Endothelial cell of umbilical vein (primary cell): ENCODE data around the gene ZNF555. TPM values are rescaled to one million over a fixed set of nuclear protein-coding genes. Genes with fewer than 3 reads are reported as not detected.

Experiments used
- BruUV-seq: library from RNA; stranded (reverse); fragments of 400-500 nt; replicated peaks from 2 replicates; lab custom pipeline; 2021; lab: Mats Ljungman, UMichigan
- CTCF ChIA-PET: fragments of 300-600, 350-600 bp; sonication (Branson Sonifier 250); formaldehyde crosslinking; loops from one replicate; lab custom pipeline; 2021; ENCODE audit warnings: antibody characterized with exemption, inconsistent platforms; lab: Charles Lee
- POLR2A ChIA-PET: fragments of 300-600, 350-600 bp; sonication (Branson Sonifier 250); formaldehyde crosslinking; loops from one replicate; lab custom pipeline; 2021; ENCODE audit warnings: antibody characterized with exemption, inconsistent platforms; lab: Charles Lee
- DNase-seq: peaks from one replicate; pipeline ENCODE4 v3.0.0-alpha.2; 2011; ENCODE audit warnings: low read depth, low spot score
- FAIRE-seq: peaks from 2 replicates; lab custom pipeline; 2011; peaks lifted over from hg19 to GRCh38; lab: Jason Lieb, UNC
- H2AFZ ChIP-seq: 2 replicates; pipeline ENCODE4 v1.6.0; 2012; ENCODE audit warnings: low read depth, low read length, control low read depth, inconsistent platforms
- H3K27ac ChIP-seq: 2 replicates; pipeline ENCODE4 v1.5.1; 2011; ENCODE audit warnings: low read depth, mild to moderate bottlenecking, control low read depth, low read length, moderate library complexity; ENCODE audit not compliant: insufficient read depth
- H3K27me3 ChIP-seq, 2 experiments: 2 replicates each; pipeline versions ENCODE4 v1.6.0 to v1.6.1; 2011; ENCODE audit warnings: low read length in 2 of 2, mixed read lengths in 1 of 2; ENCODE audit not compliant: control insufficient read depth in 2 of 2, insufficient read depth in 2 of 2
- H3K36me3 ChIP-seq, 2 experiments: 2 replicates in 1 of 2; 3 replicates in 1 of 2; pipeline ENCODE4 v1.5.1; 2011; ENCODE audit warnings: low read length in 2 of 2, mild to moderate bottlenecking in 1 of 2, moderate library complexity in 1 of 2; ENCODE audit not compliant: control insufficient read depth in 2 of 2, insufficient read depth in 2 of 2; ENCODE audit errors: extremely low read depth in 1 of 2
- H3K4me1 ChIP-seq: 3 replicates; pipeline ENCODE4 v1.5.1; 2011; ENCODE audit warnings: mild to moderate bottlenecking, low read length; ENCODE audit not compliant: control insufficient read depth, insufficient read depth; ENCODE audit errors: extremely low read depth
- H3K4me2 ChIP-seq: 2 replicates; pipeline ENCODE4 v1.6.1; 2011; ENCODE audit warnings: low read length, control low read depth, mixed read lengths; ENCODE audit not compliant: insufficient read depth
- H3K4me3 ChIP-seq, 3 experiments: fragments of 200-600 bp in 1 of 3; sonication (generic), shearing (Covaris generic) in 1 of 3; replicated peaks in 1 of 3; 2 replicates each; pipeline ENCODE4 v1.5.1; 2011 to 2016; ENCODE audit warnings: control low read depth in 3 of 3, low read length in 3 of 3, mild to moderate bottlenecking in 2 of 3, inconsistent platforms in 1 of 3, low read depth in 1 of 3, moderate library complexity in 1 of 3; ENCODE audit not compliant: insufficient read depth in 1 of 3
- H3K79me2 ChIP-seq: 2 replicates; pipeline ENCODE4 v1.6.0; 2012; ENCODE audit warnings: low read length, inconsistent platforms; ENCODE audit not compliant: control insufficient read depth, insufficient read depth
- H3K9ac ChIP-seq: replicated peaks from 2 replicates; pipeline ENCODE3; 2011; ENCODE audit warnings: low read length, control low read depth; ENCODE audit not compliant: insufficient read depth; ENCODE audit errors: extremely low read depth
- H3K9me1 ChIP-seq: replicated peaks from 3 replicates; pipeline ENCODE4 v1.6.0; 2011; ENCODE audit warnings: mild to moderate bottlenecking, low read length; ENCODE audit not compliant: control insufficient read depth, insufficient read depth; ENCODE audit errors: extremely low read depth
- H3K9me3 ChIP-seq: replicated peaks from 2 replicates; pipeline ENCODE4 v1.5.1; 2012; ENCODE audit warnings: low read length, inconsistent platforms; ENCODE audit not compliant: control insufficient read depth, insufficient read depth
- H4K20me1 ChIP-seq: replicated peaks from 2 replicates; pipeline ENCODE3; 2011; ENCODE audit warnings: mild to moderate bottlenecking, low read length; ENCODE audit not compliant: control insufficient read depth, insufficient read depth; ENCODE audit errors: extremely low read depth
- EZH2 ChIP-seq: IDR thresholded peaks from 2 replicates; pipeline ENCODE4 v1.6.1; 2012; ENCODE audit warnings: borderline replicate concordance, low read depth, mild to moderate bottlenecking, moderate library complexity, low read length, inconsistent platforms; ENCODE audit not compliant: severe bottlenecking
- FOS ChIP-seq: IDR thresholded peaks from 2 replicates; pipeline ENCODE4 v1.6.1; 2011; ENCODE audit warnings: mild to moderate bottlenecking, low read length, moderate library complexity, borderline replicate concordance; ENCODE audit not compliant: insufficient read depth
- GATA2 ChIP-seq: IDR thresholded peaks from 2 replicates; pipeline ENCODE4 v1.7.0; 2011; ENCODE audit warnings: low read depth, mild to moderate bottlenecking, moderate library complexity, mixed read lengths, low read length; ENCODE audit not compliant: insufficient read length, insufficient read depth
- JUN ChIP-seq: IDR thresholded peaks from 2 replicates; pipeline ENCODE4 v1.6.1; 2011; ENCODE audit warnings: borderline replicate concordance, low read depth; ENCODE audit not compliant: insufficient read length, insufficient read depth
- MYC ChIP-seq: IDR thresholded peaks from one replicate; pipeline ENCODE4 v1.6.1; 2011; ENCODE audit warnings: mild to moderate bottlenecking, low read depth, low read length
- POLR2A ChIP-seq: IDR thresholded peaks from 2 replicates; pipeline ENCODE4 v1.6.1; 2012; ENCODE audit warnings: low read depth, mild to moderate bottlenecking, control low read depth, low read length
- POLR2AphosphoS5 ChIP-seq: IDR thresholded peaks from 2 replicates; pipeline ENCODE4 v1.6.1; 2012; ENCODE audit warnings: low read depth, mild to moderate bottlenecking, control low read depth, low read length, moderate library complexity; ENCODE audit not compliant: insufficient read depth
- dilution Hi-C: fragments of 300-500 bp; cut with MboI; formaldehyde crosslinking; loops from one replicate; pipeline ENCODE4 v1.15.0; 2019; ENCODE audit warnings: low sequenced_read_pairs; ENCODE audit not compliant: extremely low pct_ligation_motif_present
- intact Hi-C: fragments of 100-400 bp; cut with micrococcal nuclease; formaldehyde crosslinking; loops from one replicate; pipeline ENCODE4 v1.10.0; 2022
- polyA plus RNA-seq, 4 experiments: library from polyadenylated mRNA; depleted of rRNA in 3 of 4; stranded (reverse) in 3 of 4; unstranded in 1 of 4; fragments of >200 nt; gene quantifications; 2 replicates each; pipeline versions ENCODE4 v1.2.1 to v1.2.3, GENCODE V29; 2011 to 2012; ENCODE audit warnings: missing spikeins in 1 of 4
- total RNA-seq: library from RNA; stranded (reverse); gene quantifications from 2 replicates; pipeline ENCODE4 v1.2.3, GENCODE V29; 2021
- TF ChIP-seq, protein P1 (sequence below), 2 donors: IDR thresholded peaks; 1 replicate in 1 of 2; 2 replicates in 1 of 2; pipeline ENCODE4 v1.5.1; 2011; ENCODE audit warnings: low read length in 2 of 2, mild to moderate bottlenecking in 2 of 2, moderate library complexity in 2 of 2, control low read depth in 1 of 2, inconsistent platforms in 1 of 2, low read depth in 1 of 2; ENCODE audit not compliant: insufficient read depth in 1 of 2; ENCODE audit errors: extremely low read depth in 1 of 2
- TF ChIP-seq, protein P2 (sequence below): IDR thresholded peaks from 2 replicates; pipeline ENCODE4 v1.6.1; 2011; ENCODE audit not compliant: insufficient read depth, insufficient read length

Gene ZNF555
- total and polyA plus RNA-seq, 2 donors (not counting 3 experiments of a cell fraction or from before 2014, with no cell fraction given): 1.6 to 5.4 TPM

GRCh38 chr19:2793126-2793525 lies 48.1 kb upstream of the ZNF555 start:
- no TSS peak for BruUV-seq
- Histone ChIP-seq H3K27me3 (no peaks in the 10 kb centered on the region), H4K20me1 (no peaks in the 10 kb centered on the region), H3K9me3 (no peaks in the 10 kb centered on the region), H3K4me1 (no peaks in the 10 kb centered on the region), H3K4me3 (no peak overlapping the region), H3K27ac (no peak overlapping the region), H3K9ac (no peak overlapping the region), H3K4me2 (no peak overlapping the region), H3K36me3 (peaks cover 8 to 12% of the 10 kb centered on the region in 2 experiments), H2AFZ (no peak overlapping the region), H3K9me1 (no peaks in the 10 kb centered on the region), H3K79me2 (peaks cover 11% of the 10 kb centered on the region)
- ChIA-PET POLR2A (no interaction called here), CTCF (no interaction called here)
- DNase-seq (no peak), FAIRE-seq (no peak)
- dilution Hi-C loops: no loop called here
- intact Hi-C loops: no loop called here
- no peak for TF ChIP-seq MYC
- TF ChIP-seq FOS: no peak

DNA sequence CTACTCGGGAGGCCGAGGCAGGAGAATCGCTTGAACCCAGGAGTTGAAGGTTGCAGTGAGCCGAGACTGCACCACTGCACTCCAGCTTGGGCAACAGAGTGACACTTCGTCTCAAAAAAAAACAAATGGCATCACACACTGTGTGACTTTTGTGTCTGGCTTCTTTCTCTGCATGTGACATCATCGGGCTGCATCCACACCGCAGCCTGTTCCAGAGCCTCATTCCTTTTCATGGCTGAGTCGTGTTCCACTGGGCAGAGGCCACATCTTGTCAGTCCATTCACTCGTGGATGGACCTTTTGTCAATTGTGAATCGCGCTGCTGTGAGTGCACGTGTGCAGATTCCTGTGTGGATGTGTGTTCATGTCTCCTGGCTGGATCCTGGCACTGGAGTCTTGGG lies 47.7 kb upstream of the ZNF555 start:
- no peak for DNase-seq
- no peaks in the 10 kb centered on the region for H4K20me1 ChIP-seq
- no peak overlapping the region for H3K9ac ChIP-seq
- H2AFZ ChIP-seq: no peak overlapping the region
- no peak overlapping the region for H3K4me3 ChIP-seq
- peaks cover 8 to 12% of the 10 kb centered on the region in 2 experiments for H3K36me3 ChIP-seq
- H3K79me2 ChIP-seq: peaks cover 8% of the 10 kb centered on the region
- H3K4me2 ChIP-seq: no peak overlapping the region
- no peaks in the 10 kb centered on the region for H3K4me1 ChIP-seq
- no peaks in the 10 kb centered on the region for H3K9me1 ChIP-seq
- ChIA-PET POLR2A (no interaction called here), CTCF (no interaction called here)
- no peak overlapping the region for H3K27ac ChIP-seq
- intact Hi-C loops (no loop called here), dilution Hi-C loops (no loop called here)
- H3K27me3 ChIP-seq: no peaks in the 10 kb centered on the region
- BruUV-seq: no TSS peak
- TF ChIP-seq POLR2A (no peak), FOS (no peak), EZH2 (no peak), JUN (no peak), GATA2 (no peak), POLR2AphosphoS5 (no peak), MYC (no peak)
- TF ChIP-seq, protein P1, sequence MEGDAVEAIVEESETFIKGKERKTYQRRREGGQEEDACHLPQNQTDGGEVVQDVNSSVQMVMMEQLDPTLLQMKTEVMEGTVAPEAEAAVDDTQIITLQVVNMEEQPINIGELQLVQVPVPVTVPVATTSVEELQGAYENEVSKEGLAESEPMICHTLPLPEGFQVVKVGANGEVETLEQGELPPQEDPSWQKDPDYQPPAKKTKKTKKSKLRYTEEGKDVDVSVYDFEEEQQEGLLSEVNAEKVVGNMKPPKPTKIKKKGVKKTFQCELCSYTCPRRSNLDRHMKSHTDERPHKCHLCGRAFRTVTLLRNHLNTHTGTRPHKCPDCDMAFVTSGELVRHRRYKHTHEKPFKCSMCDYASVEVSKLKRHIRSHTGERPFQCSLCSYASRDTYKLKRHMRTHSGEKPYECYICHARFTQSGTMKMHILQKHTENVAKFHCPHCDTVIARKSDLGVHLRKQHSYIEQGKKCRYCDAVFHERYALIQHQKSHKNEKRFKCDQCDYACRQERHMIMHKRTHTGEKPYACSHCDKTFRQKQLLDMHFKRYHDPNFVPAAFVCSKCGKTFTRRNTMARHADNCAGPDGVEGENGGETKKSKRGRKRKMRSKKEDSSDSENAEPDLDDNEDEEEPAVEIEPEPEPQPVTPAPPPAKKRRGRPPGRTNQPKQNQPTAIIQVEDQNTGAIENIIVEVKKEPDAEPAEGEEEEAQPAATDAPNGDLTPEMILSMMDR (IDR thresholded peaks at IDR 0.05; ENCODE audit: extremely low read depth in 1 of 2, insufficient read depth in 1 of 2, low read depth in 1 of 2, low read length in 2 of 2): no peak
- TF ChIP-seq, protein P2, sequence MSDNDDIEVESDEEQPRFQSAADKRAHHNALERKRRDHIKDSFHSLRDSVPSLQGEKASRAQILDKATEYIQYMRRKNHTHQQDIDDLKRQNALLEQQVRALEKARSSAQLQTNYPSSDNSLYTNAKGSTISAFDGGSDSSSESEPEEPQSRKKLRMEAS: no peak
- no peaks in the 10 kb centered on the region for H3K9me3 ChIP-seq
- FAIRE-seq: no peak
